Stimulated activated CD4-positive, alpha-beta T cell treated with anti-CD3 and anti-CD28 coated beads, Interleukin-1b, Interleukin-23, amount 100 ng/mL, for 48 hours (primary cell): ENCODE data around the gene KRTAP1-1.
"Not testable (repeated sequence)": the region's sequence is repeated elsewhere in the genome, so short reads cannot be mapped to it uniquely, and the experiment has no call there.

ENCODE experiments used
- DNase-seq: peaks from one replicate; pipeline ENCODE4 v3.0.0-alpha.2; 2020

KRTAP1-1 gene

GRCh38 chr17:41010441-41010840, 30.8 kb downstream of the KRTAP1-1 start:
- no peak for DNase-seq

GRCh38 chr17:41009936-41010335, 31.3 kb downstream of the KRTAP1-1 start:
- DNase-seq: no peak

- no peak for DNase-seq
These were observed 31.9 kb downstream of the KRTAP1-1 start for GRCh38 chr17:41009301-41009760.

DNA sequence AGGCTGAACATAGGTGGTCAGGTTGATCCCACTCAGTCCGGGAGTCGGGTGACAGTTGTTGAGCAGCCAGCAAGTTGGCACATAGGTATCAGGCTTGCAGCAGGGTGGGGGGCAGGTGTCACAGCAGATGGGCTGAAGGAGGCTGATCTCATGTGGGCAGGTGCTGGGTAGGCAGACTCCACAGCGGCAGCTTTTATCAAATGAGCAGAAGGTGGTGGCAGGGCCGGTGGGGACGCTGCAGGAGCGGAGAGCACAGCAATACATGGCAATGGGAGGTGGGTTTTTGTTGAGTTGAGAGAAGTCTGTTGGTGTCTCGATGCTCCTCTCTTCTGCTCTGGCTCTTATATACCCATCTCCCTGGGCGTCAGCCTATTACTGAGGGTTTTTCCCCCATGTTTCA, 32.4 kb downstream of the KRTAP1-1 start, which contains the start of gene KRTAP3-1:
Gene KRTAP3-1, minus strand, starts transcription at position 318 of the 400 bp plus-strand sequence. Its CDS starts 54 bp downstream, at position 264.
- DNase-seq: no peak

DNA sequence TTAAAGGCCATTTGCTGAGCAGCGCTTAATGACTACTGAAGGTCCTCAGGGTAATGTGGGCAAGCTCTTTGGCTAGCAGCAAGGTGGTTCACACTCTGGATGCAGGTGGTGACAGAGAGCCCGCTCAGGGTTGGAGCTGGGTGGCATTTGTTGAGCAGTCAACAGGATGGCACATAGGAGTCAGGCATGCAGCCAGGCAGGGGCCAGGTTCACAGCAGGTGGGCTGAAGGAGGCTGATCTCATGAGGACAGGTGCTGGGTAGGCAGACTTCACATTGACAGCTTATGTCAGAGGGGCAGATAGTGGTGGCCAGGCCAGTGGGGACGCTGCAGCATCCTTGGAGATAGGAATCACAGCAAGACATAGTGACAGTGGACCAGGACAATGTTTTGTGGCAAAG, 36.9 kb downstream of the KRTAP1-1 start:
- no peak for DNase-seq

- DNase-seq: no peak
These were observed 37.3 kb downstream of the KRTAP1-1 start for GRCh38 chr17:41003926-41004325.

DNA sequence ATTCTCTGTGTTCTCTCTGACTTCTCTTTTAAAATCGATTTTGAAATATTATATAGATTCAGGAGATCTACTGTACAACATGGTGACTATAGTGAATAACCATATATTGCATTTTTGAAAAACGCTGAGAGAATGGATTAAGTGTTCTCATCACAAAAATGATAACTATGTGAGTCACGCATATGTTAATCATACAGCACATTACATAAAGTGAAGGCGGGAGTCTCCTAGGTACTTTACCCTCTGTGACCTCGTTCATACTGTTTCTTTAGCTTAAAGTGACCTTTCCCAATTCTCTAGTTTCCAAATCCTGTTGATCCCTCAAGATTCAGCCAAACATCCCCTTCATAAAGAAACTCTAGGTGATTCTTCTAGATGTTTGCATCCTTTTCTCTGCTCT, 38.4 kb downstream of the KRTAP1-1 start:
- no peak for DNase-seq

- DNase-seq: no peak
These were observed 39.5 kb downstream of the KRTAP1-1 start for GRCh38 chr17:41001795-41002194.

GRCh38 chr17:40999563-40999962, 41.7 kb downstream of the KRTAP1-1 start, which contains the start of gene KRTAP3-2:
Gene KRTAP3-2, minus strand, starts transcription at chr17:40999906. Its CDS starts 53 bp downstream, at chr17:40999853.
- DNase-seq: not testable (repeated sequence)

GRCh38 chr17:40997361-40997760, 43.9 kb downstream of the KRTAP1-1 start:
- no peak for DNase-seq

- DNase-seq: no peak
These were observed 44.4 kb downstream of the KRTAP1-1 start for GRCh38 chr17:40996829-40997228.

DNA sequence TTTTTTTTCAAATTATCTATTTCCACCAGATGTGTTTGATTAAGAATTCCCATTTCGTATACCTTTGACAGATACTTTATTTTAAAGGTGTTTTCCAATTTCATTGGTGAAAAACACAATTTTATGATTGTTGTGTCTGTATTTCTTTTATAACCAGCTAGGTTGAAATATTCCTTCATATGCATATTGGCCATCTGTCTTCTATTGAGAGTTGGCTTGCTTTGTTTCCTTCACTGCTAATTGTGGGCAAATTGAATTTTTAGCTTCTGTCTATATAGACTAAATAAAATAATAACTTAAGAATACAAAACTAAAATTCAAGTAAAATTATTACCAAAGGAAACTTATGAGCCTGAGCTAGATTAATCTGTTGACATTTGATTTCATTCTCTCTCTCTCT, 46.1 kb downstream of the KRTAP1-1 start:
- no peak for DNase-seq

DNA sequence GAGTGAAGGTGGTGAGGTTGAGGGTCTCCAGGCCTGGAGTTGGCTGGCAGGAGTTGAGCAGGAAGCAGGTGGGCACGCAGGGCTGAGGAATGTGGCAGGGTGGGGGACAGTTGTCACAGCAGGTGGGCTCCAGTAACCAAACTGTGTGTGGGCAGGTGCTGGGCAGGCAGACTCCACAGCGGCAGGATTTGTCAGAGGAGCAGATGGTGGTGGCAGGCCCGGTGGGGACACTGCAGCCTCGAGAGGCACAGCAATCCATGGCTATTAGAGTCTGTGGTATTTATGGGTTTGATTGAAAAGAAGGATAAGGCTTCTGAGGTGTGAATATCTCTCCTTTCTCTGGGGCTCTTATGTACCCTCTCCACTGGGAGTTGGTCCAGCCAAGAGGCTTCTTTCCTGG, 47.4 kb downstream of the KRTAP1-1 start, which contains the start of gene KRTAP3-3:
Gene KRTAP3-3, minus strand, starts transcription at position 326 of the 400 bp plus-strand sequence. Its CDS starts 67 bp downstream, at position 259.
- no peak for DNase-seq

GRCh38 chr17:40993084-40993483, 48.2 kb downstream of the KRTAP1-1 start:
- no peak for DNase-seq

- DNase-seq: no peak
These were observed 48.6 kb downstream of the KRTAP1-1 start for GRCh38 chr17:40992666-40993065.
